GM10847 (cell line): Measurements from ENCODE around the gene TYRP1.

Source experiments
- POLR2A ChIP-seq: IDR thresholded peaks from 2 replicates; pipeline ENCODE4 v1.6.1; 2011; ENCODE audit not compliant: insufficient read length; ENCODE audit errors: extremely low read depth

Gene TYRP1

DNA sequence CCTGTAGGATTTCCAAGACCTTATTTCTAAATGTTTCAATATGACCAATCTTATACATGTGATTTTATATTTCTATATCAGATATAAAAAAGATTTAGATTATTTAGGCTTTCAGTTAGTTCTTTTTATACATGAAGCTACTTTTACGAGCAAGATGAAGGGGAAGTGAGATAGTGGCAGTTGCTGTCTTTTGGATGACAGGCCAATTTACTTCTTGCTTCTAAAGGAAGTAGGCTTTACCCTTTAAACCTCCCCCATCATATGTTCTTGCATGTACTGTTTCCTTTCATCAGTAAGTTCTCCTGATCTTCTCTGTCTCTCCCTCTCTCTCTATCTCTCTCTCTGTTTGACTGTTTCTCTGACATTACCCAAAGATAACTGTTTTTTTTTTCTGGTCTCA is 4.0 kb upstream of the TYRP1 start:
- no peak for TF ChIP-seq POLR2A

DNA sequence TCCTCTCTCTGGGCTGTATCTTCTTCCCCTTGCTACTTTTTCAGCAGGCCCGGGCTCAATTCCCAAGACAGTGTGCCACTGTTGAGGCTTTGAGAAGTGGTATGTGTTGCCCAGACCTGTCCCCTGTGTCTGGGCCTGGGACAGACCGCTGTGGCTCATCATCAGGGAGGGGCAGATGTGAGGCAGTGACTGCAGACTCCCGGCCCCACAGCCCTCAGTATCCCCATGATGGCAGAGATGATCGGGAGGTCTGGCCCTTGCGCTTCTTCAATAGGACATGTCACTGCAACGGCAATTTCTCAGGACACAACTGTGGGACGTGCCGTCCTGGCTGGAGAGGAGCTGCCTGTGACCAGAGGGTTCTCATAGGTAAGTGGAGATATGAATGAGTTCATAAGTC is 828 bp downstream of the TYRP1 start:
- no peak for TF ChIP-seq POLR2A

DNA sequence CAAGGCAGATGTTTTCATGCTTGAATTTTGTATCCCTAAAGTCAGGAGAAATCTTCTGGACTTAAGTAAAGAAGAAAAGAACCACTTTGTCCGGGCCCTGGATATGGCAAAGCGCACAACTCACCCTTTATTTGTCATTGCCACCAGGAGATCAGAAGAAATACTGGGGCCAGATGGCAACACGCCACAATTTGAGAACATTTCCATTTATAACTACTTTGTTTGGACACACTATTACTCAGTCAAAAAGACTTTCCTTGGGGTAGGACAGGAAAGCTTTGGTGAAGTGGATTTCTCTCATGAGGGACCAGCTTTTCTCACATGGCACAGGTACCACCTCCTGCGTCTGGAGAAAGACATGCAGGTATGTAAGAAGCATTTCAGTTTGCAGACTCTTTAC is 2.3 kb downstream of the TYRP1 start:
- no peak for TF ChIP-seq POLR2A

DNA sequence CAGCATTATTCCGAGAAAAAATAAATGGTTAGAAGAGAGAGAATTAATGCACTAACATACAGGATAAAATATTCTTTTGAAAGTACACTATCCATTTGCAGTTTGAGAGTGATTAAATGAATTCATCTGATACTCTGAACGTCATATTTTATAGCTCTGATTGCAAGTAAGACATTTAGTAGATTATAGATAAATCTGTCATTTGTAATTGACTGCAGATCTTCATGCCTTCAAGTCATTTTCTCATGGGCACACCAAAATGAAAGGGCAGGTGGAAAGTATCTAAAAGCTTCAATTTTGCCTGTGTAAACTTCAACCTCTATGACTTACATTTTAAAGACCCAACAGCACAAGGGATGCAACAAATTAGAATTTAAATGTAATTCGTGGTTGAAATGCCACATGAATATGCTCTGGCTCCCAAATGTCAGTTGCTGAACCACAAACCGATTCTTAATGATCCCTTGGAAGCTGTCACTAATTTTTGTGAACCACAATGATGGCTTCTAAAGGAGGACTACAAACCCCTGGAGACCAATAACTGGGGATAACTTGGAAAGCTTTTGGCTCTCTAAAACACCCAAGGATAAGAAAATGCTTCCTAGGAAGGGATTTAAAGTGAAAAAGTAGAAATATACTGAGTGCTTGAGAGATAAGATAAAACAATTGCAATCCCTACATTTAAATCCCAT is 3.9 kb downstream of the TYRP1 start:
- TF ChIP-seq POLR2A: no peak

DNA sequence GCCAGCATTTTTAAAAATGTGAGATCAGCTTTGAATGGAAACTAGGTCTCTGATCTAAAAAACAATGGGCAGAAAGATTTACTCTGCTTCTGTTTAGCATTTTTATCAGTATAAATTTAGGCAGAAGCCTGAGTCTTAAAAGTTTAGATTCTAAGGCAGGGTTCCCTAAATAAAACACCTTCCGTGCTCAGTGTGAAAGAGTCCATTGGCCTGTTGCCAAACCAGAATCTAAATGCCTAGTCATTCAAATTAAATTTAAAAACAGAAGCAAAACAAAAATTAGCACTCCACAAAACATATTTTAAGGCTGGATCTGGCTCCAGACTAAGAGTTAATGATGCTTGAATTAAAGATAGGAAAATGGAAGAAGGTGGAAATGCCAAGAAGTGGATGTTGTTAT is 4.5 kb downstream of the TYRP1 start:
- no peak for TF ChIP-seq POLR2A

DNA sequence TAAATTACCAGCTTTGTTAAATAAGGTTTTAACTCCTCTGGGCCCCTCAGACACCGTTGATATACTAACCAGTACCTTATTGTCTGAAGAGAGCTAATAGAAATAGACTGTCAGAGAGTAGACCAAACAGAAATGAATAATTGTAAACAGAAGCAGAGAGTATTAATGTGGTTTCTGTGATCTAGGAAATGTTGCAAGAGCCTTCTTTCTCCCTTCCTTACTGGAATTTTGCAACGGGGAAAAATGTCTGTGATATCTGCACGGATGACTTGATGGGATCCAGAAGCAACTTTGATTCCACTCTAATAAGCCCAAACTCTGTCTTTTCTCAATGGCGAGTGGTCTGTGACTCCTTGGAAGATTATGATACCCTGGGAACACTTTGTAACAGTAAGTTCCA is 5.1 kb downstream of the TYRP1 start:
- no peak for TF ChIP-seq POLR2A

DNA sequence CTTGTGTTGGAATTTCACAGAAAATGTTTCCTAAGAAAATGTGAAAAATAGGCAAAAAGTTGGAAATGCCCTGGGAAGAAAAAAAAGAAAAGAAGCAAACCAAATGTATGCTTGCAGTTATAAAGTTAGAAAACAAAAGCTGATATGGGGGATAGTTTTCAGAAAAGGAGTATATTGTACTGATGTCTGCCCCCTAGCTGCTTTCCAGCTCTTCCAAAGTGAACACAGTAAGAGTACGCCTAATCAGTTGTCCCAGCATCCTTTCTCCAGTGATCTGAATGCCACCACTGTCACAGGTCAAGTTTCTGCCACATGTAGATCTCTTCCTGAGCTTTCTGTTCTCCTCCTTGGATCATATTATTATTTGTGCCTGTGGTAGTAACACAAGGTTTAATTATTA is 5.8 kb downstream of the TYRP1 start:
- no peak for TF ChIP-seq POLR2A

DNA sequence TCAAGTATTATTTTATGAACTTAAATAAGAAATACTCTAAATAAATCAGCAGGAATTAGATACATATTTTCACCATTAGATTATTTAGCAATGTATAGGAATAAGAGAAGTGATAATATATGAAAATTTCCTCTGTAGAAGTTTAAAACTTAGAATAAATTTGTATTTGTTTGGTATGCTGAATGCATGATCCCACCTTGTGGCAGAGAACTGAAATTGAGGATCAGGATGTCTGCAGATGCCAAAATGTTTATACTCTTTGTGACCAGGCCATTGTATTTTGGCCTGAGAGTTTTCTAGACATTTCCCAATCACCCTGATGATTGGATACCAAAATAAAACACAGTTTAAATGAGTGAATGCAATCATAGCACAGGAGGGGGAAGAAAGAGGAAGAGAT is 6.3 kb downstream of the TYRP1 start:
- TF ChIP-seq POLR2A: no peak

DNA sequence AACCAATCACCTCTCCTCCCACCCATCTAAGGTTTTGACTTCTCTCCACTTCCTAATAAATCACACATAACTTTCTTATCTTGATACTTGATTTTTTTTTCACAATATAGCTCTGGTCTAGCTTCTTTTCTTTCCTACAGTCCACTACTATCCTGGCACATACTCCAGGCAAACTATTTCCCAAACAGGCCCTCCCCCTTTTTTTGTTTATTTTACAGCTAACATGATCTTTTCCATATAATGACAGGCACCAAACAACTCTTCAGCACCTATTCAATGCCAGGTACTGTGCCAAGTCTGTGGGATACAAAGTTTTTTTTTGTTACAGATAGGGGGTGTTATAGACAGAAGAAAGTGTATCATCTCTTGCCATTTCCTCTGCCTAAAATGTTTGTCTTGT is 7.9 kb downstream of the TYRP1 start:
- no peak for TF ChIP-seq POLR2A

DNA sequence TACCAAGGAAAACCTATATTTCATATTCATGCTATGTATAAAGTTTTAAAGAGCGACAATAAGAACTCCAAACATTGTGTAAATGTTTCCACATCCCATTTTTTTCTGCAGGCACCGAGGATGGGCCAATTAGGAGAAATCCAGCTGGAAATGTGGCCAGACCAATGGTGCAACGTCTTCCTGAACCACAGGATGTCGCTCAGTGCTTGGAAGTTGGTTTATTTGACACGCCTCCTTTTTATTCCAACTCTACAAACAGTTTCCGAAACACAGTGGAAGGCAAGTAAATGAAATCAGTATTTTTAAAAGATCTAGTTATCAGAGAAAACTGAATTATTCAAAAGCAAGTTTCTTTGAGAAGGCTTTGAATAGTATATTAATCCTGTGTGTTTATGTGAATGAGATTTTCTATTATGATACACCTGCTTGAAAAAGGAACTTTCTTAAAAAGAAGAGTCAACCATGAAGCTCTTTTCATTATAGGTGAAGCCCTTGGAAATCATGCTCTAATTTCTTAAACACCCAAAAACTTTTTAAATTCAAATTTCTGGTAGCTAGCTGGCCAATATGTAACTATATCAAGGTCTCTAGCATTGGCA is 9.1 kb downstream of the TYRP1 start:
- no peak for TF ChIP-seq POLR2A

DNA sequence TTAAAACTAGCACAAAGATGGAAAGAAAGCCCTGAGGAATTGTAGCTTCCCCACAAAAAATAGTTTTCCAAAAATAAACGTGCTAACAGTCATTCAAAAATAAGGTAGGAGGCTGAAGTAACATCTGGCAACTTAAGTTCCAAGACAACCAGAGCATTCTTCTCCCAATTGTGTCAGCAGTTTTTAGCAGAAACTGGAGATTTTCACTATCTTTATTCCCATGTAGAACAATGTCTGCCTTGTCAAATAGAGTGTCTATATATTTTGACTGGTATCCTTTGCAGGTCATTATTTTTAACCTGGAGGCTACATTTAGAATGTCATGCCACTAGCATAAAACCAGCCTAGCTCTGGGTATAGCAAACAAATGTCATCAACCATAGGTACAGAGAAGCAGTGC is 10.8 kb downstream of the TYRP1 start:
- TF ChIP-seq POLR2A: no peak

DNA sequence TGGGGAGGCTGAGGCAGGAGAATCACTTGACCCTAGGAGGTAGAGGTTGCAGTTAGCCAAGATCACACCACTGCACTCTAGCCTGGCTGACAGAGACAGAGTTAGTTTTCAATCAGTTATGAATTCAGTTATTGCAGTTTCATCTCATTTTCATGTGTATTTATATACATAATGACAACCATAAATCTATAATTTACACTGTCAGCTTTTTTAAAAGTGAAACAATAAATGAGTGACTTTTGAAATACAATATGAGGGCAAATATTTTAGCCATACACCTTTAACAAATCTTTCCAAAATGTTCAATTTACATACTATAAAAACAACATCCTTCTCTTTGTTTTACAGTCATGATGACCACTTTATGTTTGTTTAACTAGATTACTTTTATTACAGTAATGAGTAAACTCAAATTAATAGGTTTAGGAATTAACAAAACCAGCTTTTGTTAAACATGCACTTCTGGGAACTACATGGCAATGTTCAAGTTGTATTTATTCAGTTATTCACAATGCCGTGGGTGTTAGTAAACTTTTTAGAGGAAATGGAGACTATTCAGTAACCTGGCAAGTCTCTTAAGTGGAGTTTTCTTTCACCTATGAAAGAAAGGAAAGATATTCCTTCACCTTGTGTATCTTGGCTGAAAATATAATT is 12.7 kb downstream of the TYRP1 start:
- TF ChIP-seq POLR2A: no peak

DNA sequence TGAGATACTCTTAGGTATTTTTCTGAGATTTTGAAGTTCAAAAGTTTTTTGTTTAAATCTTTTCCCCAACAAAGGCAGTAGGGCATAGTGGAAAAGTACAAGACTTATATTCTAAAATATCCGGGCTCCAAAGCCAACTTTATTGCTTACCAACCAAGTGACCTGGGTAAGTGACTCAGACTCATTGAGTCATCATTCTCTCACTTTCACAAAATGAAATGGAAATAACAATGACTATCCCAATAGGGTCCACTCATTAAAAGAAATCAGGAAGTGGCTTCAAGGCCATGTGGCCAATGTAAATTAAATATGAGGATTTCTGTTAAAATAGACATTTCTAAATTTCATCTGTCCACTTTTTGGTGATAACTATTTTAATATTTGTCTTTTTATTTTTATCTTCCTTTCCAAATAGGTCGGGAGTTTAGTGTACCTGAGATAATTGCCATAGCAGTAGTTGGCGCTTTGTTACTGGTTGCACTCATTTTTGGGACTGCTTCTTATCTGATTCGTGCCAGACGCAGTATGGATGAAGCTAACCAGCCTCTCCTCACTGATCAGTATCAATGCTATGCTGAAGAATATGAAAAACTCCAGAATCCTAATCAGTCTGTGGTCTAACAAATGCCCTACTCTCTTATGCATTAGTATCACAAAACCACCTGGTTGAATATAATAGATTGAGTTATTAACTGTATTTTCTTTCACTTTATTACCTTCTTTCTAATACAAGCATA is 15.5 kb downstream of the TYRP1 start:
- no peak for TF ChIP-seq POLR2A

DNA sequence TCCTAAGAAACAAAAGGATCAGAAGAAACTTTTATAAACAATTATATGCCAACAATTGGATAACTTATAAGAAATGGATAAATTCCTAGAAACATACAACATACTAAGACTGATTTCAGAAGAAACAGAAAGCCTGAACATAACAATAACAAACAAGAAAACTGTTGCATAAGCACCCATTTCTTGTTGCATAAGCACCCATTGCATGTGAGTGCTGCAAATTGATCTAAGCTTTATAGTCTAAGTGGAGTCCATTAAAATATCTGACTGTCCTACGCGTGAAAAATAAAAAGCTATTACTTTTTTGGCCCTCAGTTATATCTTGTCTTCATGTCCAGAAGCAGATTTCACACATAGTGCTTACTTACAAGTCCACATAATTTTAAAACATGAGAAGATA is 19.3 kb downstream of the TYRP1 start:
- no peak for TF ChIP-seq POLR2A

DNA sequence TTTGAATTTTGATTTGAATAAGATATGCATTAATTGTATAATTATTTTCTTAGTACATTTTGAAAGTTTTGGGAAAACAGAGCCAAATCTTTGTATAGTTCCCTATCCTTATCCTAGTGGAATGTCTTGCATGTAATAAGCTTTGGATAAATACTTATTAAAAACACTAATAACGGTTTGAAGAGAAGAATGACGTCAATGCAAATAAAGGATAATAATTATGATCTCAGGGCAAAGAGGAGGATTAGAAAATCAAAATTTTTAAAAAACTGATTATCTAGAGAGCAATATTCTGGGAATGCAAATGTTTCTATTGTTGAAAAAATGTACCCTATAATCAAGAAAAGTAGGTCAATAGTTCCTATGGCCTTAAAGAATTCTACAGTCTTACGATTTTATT is 22.1 kb downstream of the TYRP1 start:
- no peak for TF ChIP-seq POLR2A
